ENCODE data around the gene LYL1.

The LYL1 gene

GRCh38 chr19:13073263-13073662, 29.4 kb downstream of the LYL1 start:
- no peak for DNase-seq (ENCODE audit: low read depth in 2 of 2)

GRCh38 chr19:13072188-13072908, 30.3 kb downstream of the LYL1 start:
- DNase-seq (ENCODE audit: low read depth in 2 of 2), result no peak

GRCh38 chr19:13071444-13072187, 31.0 kb downstream of the LYL1 start:
- DNase-seq (ENCODE audit: low read depth in 2 of 2), result no peak

GRCh38 chr19:13070425-13071140, 32.1 kb downstream of the LYL1 start:
- DNase-seq (ENCODE audit: low read depth in 2 of 2), result no peak

- no peak for DNase-seq (ENCODE audit: low read depth in 2 of 2)
Measured at GRCh38 chr19:13069415-13070359, 33.0 kb downstream of the LYL1 start.

- DNase-seq (ENCODE audit: low read depth in 2 of 2), result no peak
Measured at GRCh38 chr19:13068085-13068846, 34.4 kb downstream of the LYL1 start.

GRCh38 chr19:13066933-13067807, 35.5 kb downstream of the LYL1 start:
- DNase-seq (ENCODE audit: low read depth in 2 of 2), result no peak

DNA sequence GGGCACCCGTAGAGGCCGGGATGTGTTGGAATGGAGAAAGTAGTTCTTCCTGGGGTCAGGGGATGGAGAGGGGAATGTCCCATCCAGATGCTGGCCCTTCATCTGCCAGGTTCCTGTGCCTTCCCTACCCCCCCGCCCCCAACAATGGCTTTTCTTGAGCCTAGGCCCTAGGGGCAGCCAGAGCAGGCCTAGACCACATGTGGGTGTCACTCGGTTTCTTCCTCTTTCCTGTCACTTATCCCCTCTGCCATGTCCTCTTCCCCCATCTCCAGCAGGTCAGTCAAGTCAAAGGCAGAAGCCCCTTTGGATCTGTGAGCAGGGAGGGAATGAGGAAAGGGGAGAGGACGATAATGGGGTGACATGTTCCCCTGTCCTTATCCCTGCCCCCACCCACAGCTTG, 36.4 kb downstream of the LYL1 start:
- DNase-seq (ENCODE audit: low read depth in 2 of 2), result no peak

GRCh38 chr19:13064092-13064489, 38.6 kb downstream of the LYL1 start:
- no peak for DNase-seq (ENCODE audit: low read depth in 2 of 2)

GRCh38 chr19:13063461-13064091, 39.1 kb downstream of the LYL1 start:
- DNase-seq (ENCODE audit: low read depth in 2 of 2), result no peak

- no peak for DNase-seq (ENCODE audit: low read depth in 2 of 2)
Measured at GRCh38 chr19:13062317-13062716, 40.3 kb downstream of the LYL1 start.

DNA sequence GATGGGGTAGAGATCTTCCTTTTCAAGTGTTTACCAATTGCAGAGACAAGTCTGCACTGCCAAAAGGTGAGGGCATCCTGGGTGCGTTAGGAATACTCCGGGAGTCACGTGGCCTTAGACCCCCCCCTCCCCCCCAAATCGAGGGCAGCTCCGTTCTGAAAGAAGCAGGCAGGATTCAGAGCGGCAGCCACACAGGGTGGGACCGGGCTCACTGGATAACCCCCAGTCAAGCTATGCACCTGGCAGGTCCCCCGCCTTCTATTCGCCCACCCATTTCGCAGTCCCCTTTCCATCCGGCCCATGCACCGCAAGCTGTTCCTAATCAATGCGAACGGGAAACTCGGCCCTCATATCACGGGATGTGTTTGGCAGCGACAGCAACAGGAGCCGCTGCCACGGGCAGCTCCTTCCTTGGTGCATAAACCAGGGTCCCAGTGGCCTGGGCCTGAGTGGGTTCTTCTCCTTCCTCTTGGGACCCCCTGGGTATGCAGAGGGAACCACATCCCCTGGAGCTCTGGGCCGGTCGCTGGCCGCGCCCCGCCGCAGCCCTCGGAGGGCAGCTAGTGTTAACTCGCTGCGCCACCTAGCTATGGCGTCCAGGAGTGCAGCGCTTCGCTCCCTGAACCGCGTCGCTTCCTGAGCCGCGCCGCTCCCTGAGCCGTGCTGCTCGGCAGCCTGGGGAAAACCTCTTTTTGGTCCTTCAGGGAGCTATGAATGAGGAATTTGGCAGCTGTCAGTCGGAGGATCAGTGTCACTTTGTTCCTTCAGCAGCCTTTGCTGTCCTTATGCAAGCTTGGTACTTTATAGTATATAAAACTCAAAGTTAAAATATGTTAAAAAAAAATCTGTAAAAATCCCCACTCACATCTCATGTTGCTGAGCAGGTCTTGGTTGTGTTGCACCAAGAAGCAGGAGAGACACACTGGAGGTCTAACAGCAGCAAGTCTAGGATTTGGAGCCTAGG, 41.4 kb downstream of the LYL1 start:
- peak; percentile 52 to 69 for DNase-seq (ENCODE audit: low read depth in 2 of 2)

DNA sequence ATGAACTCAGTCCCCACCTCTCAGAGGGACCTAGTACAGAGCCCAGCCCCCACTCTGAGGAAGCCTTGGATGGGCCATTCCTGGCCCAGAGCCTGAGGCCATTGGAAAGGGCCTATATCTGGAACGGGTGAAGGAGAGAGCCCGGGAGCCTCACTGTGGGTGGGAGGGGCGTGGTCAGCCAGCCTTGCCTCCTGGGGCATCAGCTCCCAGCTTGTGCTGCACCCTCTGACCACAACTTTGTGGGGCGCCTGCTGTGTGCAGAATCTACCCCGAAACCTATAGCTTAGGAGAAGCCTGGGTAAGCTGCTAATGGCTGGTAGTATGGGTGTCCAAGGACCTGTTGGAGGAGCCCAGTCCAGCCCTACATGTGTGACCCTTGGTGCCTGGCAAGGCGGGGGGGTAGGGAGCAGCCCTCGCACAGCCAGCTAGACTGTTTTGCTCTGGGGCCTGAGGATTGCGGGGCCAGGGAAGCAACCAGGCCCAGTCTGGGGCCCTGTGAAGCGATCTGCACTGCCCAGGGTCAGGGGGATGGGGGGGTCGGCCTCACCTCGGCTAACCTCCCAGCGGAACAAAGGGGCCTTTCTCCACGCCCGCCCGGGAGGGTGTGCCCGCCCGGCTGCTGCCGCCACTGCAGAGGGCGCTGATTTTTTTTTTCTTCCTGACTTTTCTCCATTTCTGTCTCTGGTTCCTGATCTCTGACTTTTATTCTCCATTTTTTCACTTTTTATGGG, 42.3 kb downstream of the LYL1 start:
- no peak for DNase-seq (ENCODE audit: low read depth in 2 of 2)

GRCh38 chr19:13058951-13059660, 43.6 kb downstream of the LYL1 start:
- no peak for DNase-seq (ENCODE audit: low read depth in 2 of 2)

GRCh38 chr19:13057744-13058143, 44.9 kb downstream of the LYL1 start:
- DNase-seq (ENCODE audit: low read depth in 2 of 2), result no peak

- DNase-seq (ENCODE audit: low read depth in 2 of 2), result no peak
Measured at GRCh38 chr19:13057147-13057572, 45.5 kb downstream of the LYL1 start.
